ENCODE results near the gene DBR1.

DBR1 gene

GRCh38 chr3:138200424-138200823, 25.7 kb upstream of the DBR1 start:
- no peak overlapping the region for H3K4me3 ChIP-seq (replicated peaks; ENCODE audit: low read depth, low read length)
- TF ChIP-seq CTCF (IDR thresholded peaks at IDR 0.05; ENCODE audit: low read depth, low read length, missing control alignments) = no peak
- DNase-seq (ENCODE audit: extremely low read depth, low read depth) = no peak

DNA sequence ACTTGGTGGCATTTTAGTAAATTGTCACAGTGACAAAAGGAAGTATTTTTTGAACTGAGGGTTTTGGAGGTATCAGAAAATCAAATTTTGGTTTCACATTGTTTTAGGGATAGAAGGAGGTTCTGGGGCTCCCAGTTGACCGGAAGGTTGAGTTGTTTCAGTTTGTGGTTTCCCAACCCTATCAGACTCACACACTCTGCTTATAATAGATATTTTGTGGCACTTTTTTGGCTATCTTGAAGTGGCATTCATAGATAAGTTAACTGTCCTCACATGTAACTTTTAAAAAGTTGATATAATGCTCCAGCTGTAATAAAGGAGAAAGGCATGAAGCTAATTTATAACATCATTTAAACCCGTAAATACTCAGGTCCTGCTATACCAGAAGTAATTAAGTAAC, 25.1 kb upstream of the DBR1 start:
- TF ChIP-seq CTCF (IDR thresholded peaks at IDR 0.05; ENCODE audit: low read depth, low read length, missing control alignments) = no peak
- no peak overlapping the region for H3K4me3 ChIP-seq (replicated peaks; ENCODE audit: low read depth, low read length)

DNA sequence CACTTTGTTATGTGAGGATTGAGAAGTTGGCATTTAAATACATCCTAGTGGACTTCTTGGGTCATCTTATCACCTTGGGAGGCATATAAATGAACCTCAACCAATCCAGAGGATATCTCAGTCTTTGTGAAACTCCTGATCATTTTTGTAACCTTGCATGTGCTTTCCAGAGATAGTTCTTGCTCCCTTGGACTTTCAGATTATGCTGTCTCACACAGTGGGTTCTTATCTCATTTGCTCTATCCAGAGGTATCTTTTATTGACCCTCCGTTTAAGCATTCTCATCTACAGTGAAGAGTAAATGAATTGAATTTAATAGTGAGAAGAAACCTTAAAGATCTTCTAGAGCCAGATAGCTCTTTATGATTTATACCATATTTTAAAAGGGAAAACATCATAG, 22.8 kb upstream of the DBR1 start:
- TF ChIP-seq CTCF (IDR thresholded peaks at IDR 0.05; ENCODE audit: low read depth, low read length, missing control alignments) = no peak
- no peak overlapping the region for H3K4me3 ChIP-seq (replicated peaks; ENCODE audit: low read depth, low read length)
- no peak for DNase-seq (ENCODE audit: extremely low read depth, low read depth)

More for the DNA sequence above, 25.1 kb upstream of the DBR1 start:
- no peak for DNase-seq (ENCODE audit: extremely low read depth, low read depth)

- H3K4me3 ChIP-seq (replicated peaks; ENCODE audit: low read depth, low read length) = no peak overlapping the region
- no peak for TF ChIP-seq CTCF (IDR thresholded peaks at IDR 0.05; ENCODE audit: low read depth, low read length, missing control alignments)
- no peak for DNase-seq (ENCODE audit: extremely low read depth, low read depth)
Measured at GRCh38 chr3:138197058-138197457, 22.3 kb upstream of the DBR1 start.

GRCh38 chr3:138196023-138196422, 21.3 kb upstream of the DBR1 start:
- TF ChIP-seq CTCF (IDR thresholded peaks at IDR 0.05; ENCODE audit: low read depth, low read length, missing control alignments) = no peak
- no peak overlapping the region for H3K4me3 ChIP-seq (replicated peaks; ENCODE audit: low read depth, low read length)
- no peak for DNase-seq (ENCODE audit: extremely low read depth, low read depth)

- no peak for TF ChIP-seq CTCF (IDR thresholded peaks at IDR 0.05; ENCODE audit: low read depth, low read length, missing control alignments)
- H3K4me3 ChIP-seq (replicated peaks; ENCODE audit: low read depth, low read length) = no peak overlapping the region
- no peak for DNase-seq (ENCODE audit: extremely low read depth, low read depth)
Measured at GRCh38 chr3:138195481-138195880, 20.8 kb upstream of the DBR1 start.

DNA sequence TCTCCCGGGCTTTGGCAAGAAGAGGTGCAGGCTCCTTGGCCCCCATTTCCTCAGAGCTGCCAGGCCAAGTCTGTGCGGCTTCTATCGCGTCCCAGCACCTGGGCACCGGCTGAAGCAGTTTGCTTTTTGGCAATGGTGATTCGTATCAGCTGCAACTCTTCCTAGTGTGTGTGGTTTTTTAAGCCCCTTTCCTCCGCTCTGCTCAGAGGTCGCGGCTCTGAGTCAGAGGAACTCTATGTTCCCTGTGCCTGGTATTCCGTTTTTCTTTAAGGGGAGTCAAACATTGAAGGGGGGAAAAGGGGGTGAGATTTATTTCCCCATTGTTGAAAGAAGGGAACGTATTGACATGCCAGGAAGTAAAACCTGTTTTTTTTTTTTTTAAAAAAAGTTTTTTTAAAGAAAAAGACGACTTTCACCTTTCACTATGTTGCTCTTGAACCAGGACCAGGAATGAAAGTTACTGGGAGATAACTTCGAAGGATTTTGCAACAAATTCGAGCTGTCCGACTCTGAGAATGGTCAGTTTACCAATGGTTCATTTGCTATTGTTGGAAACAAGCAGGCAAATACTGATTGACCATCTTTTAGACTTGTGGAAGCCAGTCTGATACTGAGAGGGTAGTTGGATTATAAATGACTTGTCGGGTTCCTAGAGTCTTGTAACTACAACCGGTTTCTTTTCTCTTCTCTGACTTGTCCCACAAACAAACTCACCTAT, 13.5 kb upstream of the DBR1 start:
- peak overlapping the region; percentile 87 for H3K4me3 ChIP-seq (replicated peaks; ENCODE audit: low read depth, low read length)
- DNase-seq (ENCODE audit: extremely low read depth, low read depth) = no peak
- no peak for TF ChIP-seq CTCF (IDR thresholded peaks at IDR 0.05; ENCODE audit: low read depth, low read length, missing control alignments)

Measured in HFF-Myc (cell line).